Neuronal stem cell (in vitro differentiated cells): ENCODE data around the gene RNF40.
A peak's percentile ranks its signal among the peaks of the same experiment; 100 is the strongest.

Experiments
- DNase-seq: peaks from one replicate; pipeline ENCODE4 v3.0.0-alpha.2; 2013; ENCODE audit warnings: low spot score
- H2AFZ ChIP-seq: one replicate; pipeline ENCODE4 v1.6.1; 2013; ENCODE audit warnings: mild to moderate bottlenecking, low read length, inconsistent platforms
- H2AK5ac ChIP-seq: 2 replicates; pipeline ENCODE4 v1.6.1; 2013; ENCODE audit warnings: low read depth, mild to moderate bottlenecking, inconsistent platforms, low read length, moderate library complexity, mixed read lengths
- H2BK120ac ChIP-seq: 2 replicates; pipeline ENCODE4 v1.6.1; 2013; ENCODE audit warnings: low read depth, mild to moderate bottlenecking, inconsistent platforms, low read length, moderate library complexity, mixed read lengths
- H2BK12ac ChIP-seq: one replicate; pipeline ENCODE4 v1.6.1; 2013; ENCODE audit warnings: low read length, inconsistent platforms
- H2BK15ac ChIP-seq: 2 replicates; pipeline ENCODE4 v1.6.1; 2013; ENCODE audit warnings: mild to moderate bottlenecking, low read length, inconsistent platforms, mixed read lengths
- H2BK5ac ChIP-seq: one replicate; pipeline ENCODE4 v1.6.1; 2013; ENCODE audit warnings: inconsistent platforms, mild to moderate bottlenecking, low read length, moderate library complexity
- H3K14ac ChIP-seq: one replicate; pipeline ENCODE4 v1.6.1; 2013; ENCODE audit warnings: low read length, inconsistent platforms
- H3K18ac ChIP-seq: 2 replicates; pipeline ENCODE4 v1.6.1; 2013; ENCODE audit warnings: low read length, inconsistent platforms
- H3K23ac ChIP-seq: 2 replicates; pipeline ENCODE4 v1.6.1; 2013; ENCODE audit warnings: low read depth, mild to moderate bottlenecking, mixed read lengths, low read length, inconsistent platforms; ENCODE audit not compliant: poor library complexity
- H3K27ac ChIP-seq: replicated peaks from 3 replicates; pipeline ENCODE4 v1.5.1; 2013; ENCODE audit warnings: low read length, inconsistent platforms
- H3K27me3 ChIP-seq, 3 experiments: 2 replicates each; pipeline ENCODE4 v1.6.1; 2013; ENCODE audit warnings: low read length in 3 of 3, mild to moderate bottlenecking in 2 of 3, inconsistent platforms in 1 of 3, low read depth in 1 of 3, mixed read lengths in 1 of 3, moderate library complexity in 1 of 3; ENCODE audit not compliant: control insufficient read depth in 3 of 3, insufficient read depth in 3 of 3
- H3K36me3 ChIP-seq, 2 donors: replicated peaks in 1 of 2; 2 replicates each; pipeline ENCODE4 v1.6.1; 2013; ENCODE audit warnings: low read length in 2 of 2; ENCODE audit not compliant: control insufficient read depth in 2 of 2, insufficient read depth in 2 of 2
- H3K4ac ChIP-seq: 2 replicates; pipeline ENCODE4 v1.6.1; 2013; ENCODE audit warnings: inconsistent platforms, mild to moderate bottlenecking, low read length, moderate library complexity
- H3K4me1 ChIP-seq, 2 donors: 1 replicate in 1 of 2; 2 replicates in 1 of 2; pipeline ENCODE4 v1.6.1; 2013; ENCODE audit warnings: low read length in 2 of 2, low read depth in 1 of 2; ENCODE audit not compliant: control insufficient read depth in 2 of 2, insufficient read depth in 1 of 2
- H3K4me2 ChIP-seq: one replicate; pipeline ENCODE4 v1.6.1; 2013; ENCODE audit warnings: mild to moderate bottlenecking, low read length, inconsistent platforms; ENCODE audit not compliant: insufficient read depth, poor library complexity, severe bottlenecking
- H3K4me3 ChIP-seq, 2 donors: 2 replicates each; pipeline ENCODE4 v1.5.1; 2013; ENCODE audit warnings: low read length in 2 of 2, mild to moderate bottlenecking in 2 of 2, inconsistent platforms in 1 of 2, moderate library complexity in 1 of 2
- H3K79me1 ChIP-seq: one replicate; pipeline ENCODE4 v1.6.1; 2013; ENCODE audit warnings: low read depth, mild to moderate bottlenecking, inconsistent platforms, low read length, moderate library complexity
- H3K9ac ChIP-seq: one replicate; pipeline ENCODE4 v1.6.1; 2013; ENCODE audit warnings: mild to moderate bottlenecking, low read depth, low read length, inconsistent platforms; ENCODE audit not compliant: poor library complexity
- H3K9me3 ChIP-seq, 2 donors: replicated peaks in 1 of 2; 2 replicates each; pipeline versions ENCODE3 to v1.6.1; 2013; ENCODE audit warnings: low read length in 2 of 2, mild to moderate bottlenecking in 2 of 2, inconsistent platforms in 1 of 2, low read depth in 1 of 2, mixed read lengths in 1 of 2, moderate library complexity in 1 of 2; ENCODE audit not compliant: control insufficient read depth in 2 of 2, insufficient read depth in 1 of 2
- H4K8ac ChIP-seq: one replicate; pipeline ENCODE4 v1.6.1; 2013; ENCODE audit warnings: low read depth, mild to moderate bottlenecking, inconsistent platforms, low read length, moderate library complexity
- H4K91ac ChIP-seq: one replicate; pipeline ENCODE4 v1.6.1; 2013; ENCODE audit warnings: low read length, low read depth, mild to moderate bottlenecking, inconsistent platforms; ENCODE audit not compliant: poor library complexity
- WGBS, 2 donors: extraction: QIAGEN DNeasy Blood & Tissue Kit; methylation state at CpG; one replicate each; pipeline ENCODE4 v1.1.7; 2013; ENCODE audit warnings: missing lambda C conversion rate in 2 of 2, mixed read lengths in 1 of 2; ENCODE audit not compliant: insufficient read length in 2 of 2, insufficient replicate concordance in 1 of 2; ENCODE audit errors: extremely low coverage in 2 of 2; 5-methylcytosine and 5-hydroxymethylcytosine counted together

The RNF40 gene

DNA sequence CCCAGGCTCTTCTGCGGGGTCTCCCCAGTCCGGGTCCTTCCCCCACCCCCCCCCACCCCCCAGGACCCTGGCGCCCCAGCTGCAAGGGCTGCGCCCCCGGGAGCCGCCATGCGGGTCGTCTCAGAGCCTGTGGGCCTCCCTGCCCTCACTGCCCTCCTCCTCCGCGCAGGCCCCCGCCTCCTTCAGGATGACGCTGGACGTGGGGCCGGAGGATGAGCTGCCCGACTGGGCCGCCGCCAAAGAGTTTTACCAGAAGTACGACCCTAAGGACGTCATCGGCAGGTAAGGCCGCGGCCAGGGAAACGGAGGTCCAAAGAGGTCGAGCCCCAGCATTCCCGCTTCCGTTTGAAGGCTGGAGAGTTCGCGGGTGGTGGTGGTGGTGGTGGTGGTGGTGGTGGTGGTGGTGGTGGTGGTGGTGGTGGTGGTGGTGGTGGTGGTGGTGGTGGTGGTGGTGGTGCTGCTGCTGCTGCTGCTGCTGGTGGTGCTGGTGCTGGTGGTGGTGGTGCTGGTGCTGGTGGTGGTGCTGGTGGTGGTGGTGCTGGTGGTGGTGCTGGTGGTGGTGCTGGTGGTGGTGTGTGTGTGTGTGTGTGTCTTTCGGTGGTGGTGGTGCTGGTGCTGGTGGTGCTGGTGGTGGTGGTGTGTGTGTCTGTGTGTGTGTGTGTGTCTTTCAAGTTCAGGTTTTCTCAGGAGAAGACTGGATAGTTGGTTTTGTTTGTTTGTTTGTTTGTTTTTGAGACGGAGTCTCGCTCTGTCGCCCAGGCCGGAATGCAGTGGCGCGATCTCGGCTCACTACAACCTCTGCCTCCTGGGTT, 13.3 kb upstream of the RNF40 start:
- Histone ChIP-seq H3K9ac (peak overlapping the region; percentile 92), H2BK12ac (no peak overlapping the region), H3K4me1 (peaks cover 0 to 2% of the 10 kb centered on the region in 2 donors), H3K27me3 (no peaks in the 10 kb centered on the region), H2AK5ac (no peak overlapping the region), H3K4me3 (peak overlapping the region; percentile 84 to 86), H2AFZ (peak overlapping the region; percentile 86), H3K23ac (peak overlapping the region; percentile 90), H3K36me3 (peaks cover 15 to 54% of the 10 kb centered on the region in 2 donors), H3K18ac (peak overlapping the region; percentile 93), H2BK15ac (no peak overlapping the region), H3K27ac (peak overlapping the region; percentile 70), H3K9me3 (no peaks in the 10 kb centered on the region), H3K4ac (no peak overlapping the region), H2BK120ac (no peak overlapping the region), H3K4me2 (peak overlapping the region; percentile 81), H3K14ac (no peak overlapping the region), H4K8ac (no peak overlapping the region), H4K91ac (no peak overlapping the region), H2BK5ac (no peak overlapping the region), H3K79me1 (peaks cover 3% of the 10 kb centered on the region)
- WGBS, 2 donors: no CpG with 5 or more reads among the region's 36 CpGs
- DNase-seq: peak; percentile 17

DNA sequence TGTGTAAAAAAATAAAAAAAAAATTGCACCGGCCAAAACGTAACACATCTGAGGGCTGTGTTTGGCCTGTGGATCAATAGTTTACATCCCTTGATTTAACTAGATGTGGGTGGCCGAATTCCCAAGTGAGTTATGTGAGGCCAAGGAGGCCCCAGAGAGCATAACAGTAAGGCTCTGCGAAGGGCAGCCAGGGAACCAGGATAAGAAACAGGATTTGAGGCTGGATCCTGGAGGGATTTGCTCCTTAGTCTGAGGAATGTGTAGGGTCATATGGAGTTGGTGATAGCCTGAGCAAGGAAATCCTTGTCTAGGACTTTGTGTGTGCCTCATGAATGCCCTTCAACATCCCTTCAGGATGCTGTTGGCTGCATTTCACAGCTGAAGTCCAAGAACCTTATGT, 11.9 kb upstream of the RNF40 start:
- no peak overlapping the region for H3K4ac ChIP-seq
- no peak overlapping the region for H3K18ac ChIP-seq
- no peak overlapping the region for H4K91ac ChIP-seq
- no peak overlapping the region for H3K4me2 ChIP-seq
- no peak overlapping the region for H2AK5ac ChIP-seq
- peak overlapping the region in 1 of 2 donors; percentile 26 for H3K4me3 ChIP-seq
- peaks cover 0 to 2% of the 10 kb centered on the region in 2 donors for H3K4me1 ChIP-seq
- no peak overlapping the region for H3K9ac ChIP-seq
- H3K27me3 ChIP-seq: no peaks in the 10 kb centered on the region
- H3K9me3 ChIP-seq: no peaks in the 10 kb centered on the region
- H2BK5ac ChIP-seq: no peak overlapping the region
- peaks cover 3% of the 10 kb centered on the region for H3K79me1 ChIP-seq
- no peak overlapping the region for H2BK12ac ChIP-seq
- H2BK15ac ChIP-seq: no peak overlapping the region
- H3K27ac ChIP-seq: no peak overlapping the region
- no peak overlapping the region for H3K23ac ChIP-seq
- H2AFZ ChIP-seq: no peak overlapping the region
- H3K14ac ChIP-seq: no peak overlapping the region
- no CpG with 5 or more reads among the region's 4 CpGs for WGBS, 2 donors
- H3K36me3 ChIP-seq: peaks cover 13 to 54% of the 10 kb centered on the region in 2 donors
- no peak for DNase-seq
- no peak overlapping the region for H4K8ac ChIP-seq
- H2BK120ac ChIP-seq: no peak overlapping the region

DNA sequence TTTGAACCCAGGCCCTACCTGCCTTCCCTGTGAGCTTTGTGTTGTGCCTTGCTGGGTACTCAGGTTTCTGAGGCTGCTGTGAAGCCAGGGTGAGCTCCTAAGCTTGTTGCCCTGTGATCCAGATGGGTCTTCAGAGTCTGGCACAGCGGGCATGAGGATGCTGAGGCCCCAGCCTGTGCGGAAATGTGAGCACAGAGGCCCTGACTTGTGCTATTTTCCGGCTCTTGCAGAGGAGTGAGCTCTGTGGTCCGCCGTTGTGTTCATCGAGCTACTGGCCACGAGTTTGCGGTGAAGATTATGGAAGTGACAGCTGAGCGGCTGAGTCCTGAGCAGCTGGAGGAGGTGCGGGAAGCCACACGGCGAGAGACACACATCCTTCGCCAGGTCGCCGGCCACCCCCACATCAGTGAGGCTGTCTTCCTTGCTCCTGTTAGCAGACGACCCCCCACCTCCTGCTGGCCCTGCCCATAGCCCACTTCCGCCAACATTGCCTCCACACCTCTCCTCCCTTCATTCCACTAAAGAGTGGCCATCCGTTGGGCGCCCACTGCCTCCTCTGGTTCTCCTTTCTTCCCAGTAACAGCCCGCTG, 11.2 kb upstream of the RNF40 start:
- Histone ChIP-seq H2BK120ac (no peak overlapping the region), H3K4me2 (no peak overlapping the region), H4K8ac (no peak overlapping the region), H2AK5ac (no peak overlapping the region), H2AFZ (no peak overlapping the region), H2BK15ac (no peak overlapping the region), H3K23ac (no peak overlapping the region), H4K91ac (no peak overlapping the region), H3K18ac (no peak overlapping the region), H2BK5ac (no peak overlapping the region), H3K36me3 (peaks cover 16 to 55% of the 10 kb centered on the region in 2 donors), H3K9ac (no peak overlapping the region), H2BK12ac (no peak overlapping the region), H3K27me3 (no peaks in the 10 kb centered on the region), H3K14ac (no peak overlapping the region), H3K79me1 (peaks cover 3% of the 10 kb centered on the region), H3K27ac (no peak overlapping the region), H3K4ac (no peak overlapping the region), H3K4me3 (peak overlapping the region in 1 of 2 donors; percentile 6), H3K4me1 (peaks cover 0 to 2% of the 10 kb centered on the region in 2 donors), H3K9me3 (no peaks in the 10 kb centered on the region)
- no peak for DNase-seq
- no CpG with 5 or more reads among the region's 20 CpGs for WGBS, 2 donors

DNA sequence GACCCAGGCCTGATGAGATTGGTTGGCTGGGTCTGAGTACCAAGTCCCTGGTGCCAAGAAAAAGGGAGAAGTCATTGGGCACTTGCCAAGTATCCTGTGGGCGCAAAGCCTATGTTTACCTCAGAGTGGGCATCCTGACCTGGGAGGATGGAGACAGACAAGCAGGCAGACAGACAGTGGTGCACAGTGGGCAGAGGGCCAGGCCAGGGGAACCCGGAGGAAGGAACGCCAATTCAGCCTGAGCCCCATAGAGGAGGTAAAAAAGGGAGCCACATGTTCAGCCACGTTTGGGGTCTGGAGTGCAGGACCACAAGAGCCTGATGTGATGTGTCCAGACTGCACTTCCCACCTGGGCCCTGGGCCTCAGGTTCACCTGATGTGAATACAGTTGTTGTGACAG, 8.5 kb upstream of the RNF40 start:
- no CpG with 5 or more reads among the region's 4 CpGs for WGBS, 2 donors
- no peak for DNase-seq
- H3K27ac ChIP-seq: no peak overlapping the region
- no peaks in the 10 kb centered on the region for H3K9me3 ChIP-seq
- no peak overlapping the region for H4K8ac ChIP-seq
- no peak overlapping the region for H3K18ac ChIP-seq
- no peak overlapping the region for H2AK5ac ChIP-seq
- no peak overlapping the region for H3K4me2 ChIP-seq
- no peak overlapping the region for H3K4ac ChIP-seq
- no peak overlapping the region for H2BK5ac ChIP-seq
- H2BK120ac ChIP-seq: no peak overlapping the region
- H3K36me3 ChIP-seq: peaks cover 23 to 77% of the 10 kb centered on the region in 2 donors
- no peak overlapping the region for H2BK15ac ChIP-seq
- H3K4me1 ChIP-seq: peaks cover 0 to 2% of the 10 kb centered on the region in 2 donors
- H3K9ac ChIP-seq: no peak overlapping the region
- H3K14ac ChIP-seq: no peak overlapping the region
- no peak overlapping the region for H3K23ac ChIP-seq
- H3K4me3 ChIP-seq: peak overlapping the region in 1 of 2 donors; percentile 27
- H3K79me1 ChIP-seq: peaks cover 7% of the 10 kb centered on the region
- no peak overlapping the region for H2BK12ac ChIP-seq
- no peak overlapping the region for H4K91ac ChIP-seq
- no peaks in the 10 kb centered on the region for H3K27me3 ChIP-seq
- H2AFZ ChIP-seq: no peak overlapping the region
